ENCODE measurements around the gene ANKFY1. TPM values are rescaled to one million over a fixed set of nuclear protein-coding genes. Genes with fewer than 3 reads are reported as not detected.

The ANKFY1 gene
- total RNA-seq, 1 experiment from 2014 or later = 38.6 TPM

DNA sequence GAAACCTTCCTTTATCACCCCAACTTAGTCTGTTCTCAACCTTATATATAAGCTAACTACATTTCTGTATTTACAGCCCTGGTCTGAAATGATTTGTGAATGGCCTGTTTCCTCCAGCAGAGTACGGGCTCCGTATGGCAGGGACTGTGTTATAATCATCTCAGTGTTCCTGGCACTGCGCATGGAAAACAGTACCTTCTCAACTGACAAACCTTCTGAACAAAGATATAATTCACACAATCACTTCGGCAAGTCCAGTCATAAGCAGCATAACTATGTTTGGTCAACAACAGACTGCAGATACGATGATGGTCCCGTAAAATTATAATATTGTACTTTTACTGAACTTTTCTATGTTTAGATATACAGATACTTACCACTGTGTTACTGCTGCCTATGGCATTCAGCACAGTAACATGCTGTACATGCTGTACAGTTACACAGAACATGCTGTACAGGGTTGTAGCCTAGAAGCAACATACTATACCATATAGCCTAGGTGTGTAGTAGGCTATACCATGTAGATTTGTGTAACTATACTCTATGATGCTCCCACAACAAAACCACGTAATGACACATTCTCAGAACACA is 30.0 kb downstream of the ANKFY1 start:
- POLR2A ChIA-PET = interaction anchor here (0.6 kb wide), 1 partner anchor 275 kb away, joined by 3 read pairs; no protein-coding TSS in a partner anchor
- no peaks in the 10 kb centered on the region for H3K27me3 ChIP-seq (ENCODE audit: control insufficient read depth, insufficient read depth, low read length)
- no peak for TF ChIP-seq SIN3A (IDR thresholded peaks at IDR 0.05; ENCODE audit: borderline replicate concordance, insufficient read depth, low read depth, low read length)
- TF ChIP-seq, protein P1, sequence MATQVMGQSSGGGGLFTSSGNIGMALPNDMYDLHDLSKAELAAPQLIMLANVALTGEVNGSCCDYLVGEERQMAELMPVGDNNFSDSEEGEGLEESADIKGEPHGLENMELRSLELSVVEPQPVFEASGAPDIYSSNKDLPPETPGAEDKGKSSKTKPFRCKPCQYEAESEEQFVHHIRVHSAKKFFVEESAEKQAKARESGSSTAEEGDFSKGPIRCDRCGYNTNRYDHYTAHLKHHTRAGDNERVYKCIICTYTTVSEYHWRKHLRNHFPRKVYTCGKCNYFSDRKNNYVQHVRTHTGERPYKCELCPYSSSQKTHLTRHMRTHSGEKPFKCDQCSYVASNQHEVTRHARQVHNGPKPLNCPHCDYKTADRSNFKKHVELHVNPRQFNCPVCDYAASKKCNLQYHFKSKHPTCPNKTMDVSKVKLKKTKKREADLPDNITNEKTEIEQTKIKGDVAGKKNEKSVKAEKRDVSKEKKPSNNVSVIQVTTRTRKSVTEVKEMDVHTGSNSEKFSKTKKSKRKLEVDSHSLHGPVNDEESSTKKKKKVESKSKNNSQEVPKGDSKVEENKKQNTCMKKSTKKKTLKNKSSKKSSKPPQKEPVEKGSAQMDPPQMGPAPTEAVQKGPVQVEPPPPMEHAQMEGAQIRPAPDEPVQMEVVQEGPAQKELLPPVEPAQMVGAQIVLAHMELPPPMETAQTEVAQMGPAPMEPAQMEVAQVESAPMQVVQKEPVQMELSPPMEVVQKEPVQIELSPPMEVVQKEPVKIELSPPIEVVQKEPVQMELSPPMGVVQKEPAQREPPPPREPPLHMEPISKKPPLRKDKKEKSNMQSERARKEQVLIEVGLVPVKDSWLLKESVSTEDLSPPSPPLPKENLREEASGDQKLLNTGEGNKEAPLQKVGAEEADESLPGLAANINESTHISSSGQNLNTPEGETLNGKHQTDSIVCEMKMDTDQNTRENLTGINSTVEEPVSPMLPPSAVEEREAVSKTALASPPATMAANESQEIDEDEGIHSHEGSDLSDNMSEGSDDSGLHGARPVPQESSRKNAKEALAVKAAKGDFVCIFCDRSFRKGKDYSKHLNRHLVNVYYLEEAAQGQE (IDR thresholded peaks at IDR 0.05; ENCODE audit: insufficient read depth in 1 of 2, low read depth in 2 of 2, low read length in 1 of 2) = no peak
- TF ChIP-seq, protein P2, sequence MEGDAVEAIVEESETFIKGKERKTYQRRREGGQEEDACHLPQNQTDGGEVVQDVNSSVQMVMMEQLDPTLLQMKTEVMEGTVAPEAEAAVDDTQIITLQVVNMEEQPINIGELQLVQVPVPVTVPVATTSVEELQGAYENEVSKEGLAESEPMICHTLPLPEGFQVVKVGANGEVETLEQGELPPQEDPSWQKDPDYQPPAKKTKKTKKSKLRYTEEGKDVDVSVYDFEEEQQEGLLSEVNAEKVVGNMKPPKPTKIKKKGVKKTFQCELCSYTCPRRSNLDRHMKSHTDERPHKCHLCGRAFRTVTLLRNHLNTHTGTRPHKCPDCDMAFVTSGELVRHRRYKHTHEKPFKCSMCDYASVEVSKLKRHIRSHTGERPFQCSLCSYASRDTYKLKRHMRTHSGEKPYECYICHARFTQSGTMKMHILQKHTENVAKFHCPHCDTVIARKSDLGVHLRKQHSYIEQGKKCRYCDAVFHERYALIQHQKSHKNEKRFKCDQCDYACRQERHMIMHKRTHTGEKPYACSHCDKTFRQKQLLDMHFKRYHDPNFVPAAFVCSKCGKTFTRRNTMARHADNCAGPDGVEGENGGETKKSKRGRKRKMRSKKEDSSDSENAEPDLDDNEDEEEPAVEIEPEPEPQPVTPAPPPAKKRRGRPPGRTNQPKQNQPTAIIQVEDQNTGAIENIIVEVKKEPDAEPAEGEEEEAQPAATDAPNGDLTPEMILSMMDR (IDR thresholded peaks at IDR 0.05) = no peak
- no peak for TF ChIP-seq POLR2AphosphoS5 (IDR thresholded peaks at IDR 0.05; ENCODE audit: low read depth, low read length)
- no peak for TF ChIP-seq TCF7L2 (IDR thresholded peaks at IDR 0.05; ENCODE audit: low read depth, low read length)
- CTCF ChIA-PET = no interaction called here
- no peak overlapping the region for H3K4me3 ChIP-seq (ENCODE audit: low read depth in 2 of 2, low read length in 2 of 2)
- no peaks in the 10 kb centered on the region for H3K9me3 ChIP-seq (ENCODE audit: control insufficient read depth, insufficient read depth, low read depth, low read length)
- H3K4me1 ChIP-seq (ENCODE audit: control insufficient read depth, insufficient read depth, low read length) = peaks cover 11% of the 10 kb centered on the region; the same call in 1 of the 2 replicates
- DNase-seq (ENCODE audit: low read depth, low spot score) (no peak), ATAC-seq (no peak)
- no TSS peak for BruUV-seq (replicated peaks)
- in situ Hi-C loops (cut with HindIII; ENCODE audit: low pct_unique_long_range_greater_than_20kb, low sequenced_read_pairs) = no loop called here
- no peak overlapping the region for H3K27ac ChIP-seq (ENCODE audit: low read length)
- H3K36me3 ChIP-seq (ENCODE audit: control insufficient read depth, insufficient read depth, low read length) = peaks cover 2% of the 10 kb centered on the region; the same call in 1 of the 2 replicates
- intact Hi-C loops (cut with micrococcal nuclease; ENCODE audit: unreplicated experiment) = no loop called here

DNA sequence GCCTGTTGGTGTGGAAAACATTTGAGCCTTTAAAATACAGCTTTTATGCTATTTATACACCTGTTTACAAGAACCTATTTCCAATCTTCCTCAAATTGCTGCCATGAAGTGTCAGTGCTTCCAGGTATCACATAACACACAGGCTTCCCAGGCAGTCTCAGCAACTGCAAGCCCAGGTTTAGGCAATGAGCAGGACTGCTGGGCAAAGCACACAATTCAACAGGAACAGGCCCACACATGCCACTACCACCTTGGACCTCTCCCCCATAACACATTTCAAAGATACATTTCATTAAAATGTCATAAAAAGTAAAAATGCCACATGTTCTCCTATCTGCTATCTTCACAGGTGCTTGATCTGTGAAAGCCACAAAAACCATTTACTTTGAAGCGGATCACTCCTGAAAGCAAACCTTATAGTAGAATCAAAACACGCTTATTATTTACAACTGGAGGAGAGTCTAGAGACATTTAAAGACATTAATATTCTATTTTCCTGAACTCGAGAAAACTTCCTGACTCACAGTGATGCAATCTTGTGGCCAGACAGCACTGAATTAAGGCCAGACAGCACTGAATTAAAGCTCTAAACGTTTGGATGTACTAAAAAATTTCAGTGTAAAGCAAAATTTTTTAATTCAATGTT is 31.5 kb downstream of the ANKFY1 start:
- POLR2A ChIA-PET = interaction anchor here (0.7 kb wide), 1 partner anchor 10 kb away, joined by 3 read pairs; no protein-coding TSS in a partner anchor

More for the DNA sequence above, 31.5 kb downstream of the ANKFY1 start:
- TF ChIP-seq, protein P1 (IDR thresholded peaks at IDR 0.05; ENCODE audit: insufficient read depth in 1 of 2, low read depth in 2 of 2, low read length in 1 of 2) = no peak
- TF ChIP-seq POLR2AphosphoS5 (IDR thresholded peaks at IDR 0.05; ENCODE audit: low read depth, low read length) (no peak), SIN3A (IDR thresholded peaks at IDR 0.05; ENCODE audit: borderline replicate concordance, insufficient read depth, low read depth, low read length) (no peak), TCF7L2 (IDR thresholded peaks at IDR 0.05; ENCODE audit: low read depth, low read length) (no peak)
- TF ChIP-seq, protein P2 (IDR thresholded peaks at IDR 0.05) = no peak
- intact Hi-C loops (cut with micrococcal nuclease; ENCODE audit: unreplicated experiment) (no loop called here), in situ Hi-C loops (cut with HindIII; ENCODE audit: low pct_unique_long_range_greater_than_20kb, low sequenced_read_pairs) (no loop called here)
- no peak overlapping the region for H3K4me3 ChIP-seq (ENCODE audit: low read depth in 2 of 2, low read length in 2 of 2)
- no peak for ATAC-seq
- CTCF ChIA-PET = no interaction called here
- no peak for DNase-seq (ENCODE audit: low read depth, low spot score)
- no peaks in the 10 kb centered on the region for H3K9me3 ChIP-seq (ENCODE audit: control insufficient read depth, insufficient read depth, low read depth, low read length)
- H3K36me3 ChIP-seq (ENCODE audit: control insufficient read depth, insufficient read depth, low read length) = no peaks in the 10 kb centered on the region
- H3K4me1 ChIP-seq (ENCODE audit: control insufficient read depth, insufficient read depth, low read length) = peaks cover 11% of the 10 kb centered on the region; the same call in 1 of the 2 replicates
- BruUV-seq (replicated peaks) = no TSS peak
- H3K27me3 ChIP-seq (ENCODE audit: control insufficient read depth, insufficient read depth, low read length) = no peaks in the 10 kb centered on the region
- H3K27ac ChIP-seq (ENCODE audit: low read length) = no peak overlapping the region

All from Panc1 (cell line).